Liver (tissue), 9 donors: ENCODE measurements around the gene LYSMD1. TPM values are rescaled to one million over a fixed set of nuclear protein-coding genes. Genes with fewer than 3 reads are reported as not detected.

ENCODE experiments used
- DNase-seq: peaks from one replicate; pipeline ENCODE4 v3.0.0-alpha.2; 2017; ENCODE audit warnings: low spot score
- H3K27ac ChIP-seq, 2 donors: one replicate each; pipeline ENCODE4 v1.7.0; 2013; ENCODE audit warnings: inconsistent platforms in 2 of 2, low read length in 2 of 2, control low read depth in 1 of 2, low read depth in 1 of 2, mild to moderate bottlenecking in 1 of 2
- H3K27me3 ChIP-seq, 4 donors: one replicate each; pipeline versions ENCODE4 v1.6.1 to v1.7.0; 2013; ENCODE audit warnings: low read length in 3 of 4, inconsistent platforms in 1 of 4, mild to moderate bottlenecking in 1 of 4, moderate library complexity in 1 of 4; ENCODE audit not compliant: control insufficient read depth in 4 of 4, insufficient read depth in 4 of 4
- H3K36me3 ChIP-seq, 4 donors: one replicate each; pipeline versions ENCODE4 v1.6.1 to v1.7.0; 2013; ENCODE audit warnings: low read length in 3 of 4, mild to moderate bottlenecking in 3 of 4, low read depth in 1 of 4, moderate library complexity in 1 of 4; ENCODE audit not compliant: control insufficient read depth in 4 of 4, insufficient read depth in 3 of 4
- H3K4me1 ChIP-seq, 4 donors: one replicate each; pipeline versions ENCODE4 v1.6.1 to v1.7.0; 2013; ENCODE audit warnings: low read length in 3 of 4, mild to moderate bottlenecking in 3 of 4, moderate library complexity in 1 of 4; ENCODE audit not compliant: control insufficient read depth in 4 of 4, insufficient read depth in 4 of 4
- H3K4me3 ChIP-seq, 3 donors: one replicate each; pipeline versions ENCODE4 v1.6.1 to v1.7.0; 2013; ENCODE audit warnings: low read length in 3 of 3, control low read depth in 1 of 3, low read depth in 1 of 3, mild to moderate bottlenecking in 1 of 3
- H3K9ac ChIP-seq, 2 donors: one replicate each; pipeline ENCODE4 v1.7.0; 2013; ENCODE audit warnings: low read length in 2 of 2, mild to moderate bottlenecking in 2 of 2, moderate library complexity in 2 of 2, control low read depth in 1 of 2, low read depth in 1 of 2
- H3K9me3 ChIP-seq, 4 donors: one replicate each; pipeline versions ENCODE4 v1.6.1 to v1.7.0; 2013; ENCODE audit warnings: low read length in 3 of 4; ENCODE audit not compliant: control insufficient read depth in 4 of 4
- EGR1 ChIP-seq, 2 donors: IDR thresholded peaks; 2 replicates each; pipeline ENCODE4 v1.6.1; 2016 to 2018; ENCODE audit warnings: antibody characterized with exemption in 2 of 2, low read depth in 2 of 2
- FOXA1 ChIP-seq: IDR thresholded peaks from 2 replicates; pipeline ENCODE4 v1.6.1; 2016; ENCODE audit warnings: antibody characterized with exemption
- FOXA2 ChIP-seq: IDR thresholded peaks from 2 replicates; pipeline ENCODE4 v1.6.1; 2016; ENCODE audit warnings: antibody characterized with exemption
- GABPA ChIP-seq, 2 donors: IDR thresholded peaks in 1 of 2; conservative IDR thresholded peaks in 1 of 2; 2 replicates each; pipeline ENCODE4 v1.6.1; 2016; ENCODE audit warnings: antibody characterized with exemption in 2 of 2, mild to moderate bottlenecking in 1 of 2, moderate library complexity in 1 of 2
- HNF4A ChIP-seq, 2 donors: conservative IDR thresholded peaks; 2 replicates each; pipeline ENCODE4 v1.6.1; 2016; ENCODE audit warnings: antibody characterized with exemption in 2 of 2, mild to moderate bottlenecking in 2 of 2
- HNF4G ChIP-seq: IDR thresholded peaks from 2 replicates; pipeline ENCODE4 v1.6.1; 2016; ENCODE audit warnings: antibody characterized with exemption
- JUND ChIP-seq, 2 donors: IDR thresholded peaks; 2 replicates each; pipeline ENCODE4 v1.6.1; 2016; ENCODE audit warnings: antibody characterized with exemption in 2 of 2
- NR2F2 ChIP-seq: IDR thresholded peaks from 2 replicates; pipeline ENCODE4 v1.6.1; 2016; ENCODE audit warnings: antibody characterized with exemption
- RAD21 ChIP-seq, 2 donors: IDR thresholded peaks; 2 replicates each; pipeline ENCODE4 v1.6.1; 2016; ENCODE audit warnings: antibody characterized with exemption in 2 of 2, mild to moderate bottlenecking in 2 of 2
- RXRA ChIP-seq, 2 donors: IDR thresholded peaks; 2 replicates each; pipeline ENCODE4 v1.6.1; 2017 to 2018; ENCODE audit warnings: antibody characterized with exemption in 2 of 2, mild to moderate bottlenecking in 1 of 2
- SP1 ChIP-seq: IDR thresholded peaks from 2 replicates; pipeline ENCODE4 v1.6.1; 2018; ENCODE audit warnings: antibody characterized with exemption, mild to moderate bottlenecking
- TAF1 ChIP-seq: conservative IDR thresholded peaks from 2 replicates; pipeline ENCODE4 v1.6.1; 2016; ENCODE audit warnings: antibody characterized with exemption, mild to moderate bottlenecking
- YY1 ChIP-seq: IDR thresholded peaks from 2 replicates; pipeline ENCODE4 v1.6.1; 2016; ENCODE audit warnings: antibody characterized with exemption, mild to moderate bottlenecking
- WGBS: extraction: QIAGEN DNeasy Blood & Tissue Kit; methylation state at CpG from one replicate; pipeline ENCODE4 v1.1.7; 2013; 5-methylcytosine and 5-hydroxymethylcytosine counted together
- polyA plus RNA-seq, 2 donors: library from polyadenylated mRNA; stranded (reverse) in 1 of 2; unstranded in 1 of 2; fragments of 200-250 nt in 1 of 2; fragments of >200 nt in 1 of 2; fragmentation: Nextera tagmentation in 1 of 2; extraction: Ambion mirVana in 1 of 2; gene quantifications; one replicate each; pipeline versions ENCODE4 v1.2.1 to v1.2.3, GENCODE V29; 2013 to 2015
- total RNA-seq, 2 donors: library from RNA; depleted of rRNA; stranded (reverse); fragments of >200 nt; gene quantifications; one replicate each; pipeline ENCODE4 v1.2.3, GENCODE V29; 2014
- TF ChIP-seq, protein P1 (sequence below): IDR thresholded peaks from 2 replicates; pipeline ENCODE4 v1.6.1; 2016; ENCODE audit warnings: antibody characterized with exemption, mild to moderate bottlenecking
- TF ChIP-seq, protein P2 (sequence below): IDR thresholded peaks from 2 replicates; pipeline ENCODE4 v1.6.1; 2016; ENCODE audit warnings: antibody characterized with exemption
- TF ChIP-seq, protein P3 (sequence below): fragments of 150-350 bp; IDR thresholded peaks from 2 replicates; pipeline ENCODE4 v1.5.1; 2017; ENCODE audit warnings: improper control_type of control experiment, low read depth, low read length; ENCODE audit not compliant: missing input control
- TF ChIP-seq, protein P4 (sequence below): IDR thresholded peaks from 2 replicates; pipeline ENCODE4 v1.6.1; 2016; ENCODE audit warnings: antibody characterized with exemption
- TF ChIP-seq, protein P5 (sequence below): IDR thresholded peaks from 2 replicates; pipeline ENCODE4 v1.6.1; 2016; ENCODE audit warnings: antibody characterized with exemption
- donor health status: healthy.
- donor health status: healthy.
- donor health status: healthy.
- donor health status: healthy.
- donor health status: healthy.

Gene LYSMD1, protein sequence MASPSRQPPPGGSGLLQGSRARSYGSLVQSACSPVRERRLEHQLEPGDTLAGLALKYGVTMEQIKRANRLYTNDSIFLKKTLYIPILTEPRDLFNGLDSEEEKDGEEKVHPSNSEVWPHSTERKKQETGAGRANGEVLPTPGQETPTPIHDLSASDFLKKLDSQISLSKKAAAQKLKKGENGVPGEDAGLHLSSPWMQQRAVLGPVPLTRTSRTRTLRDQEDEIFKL
- total RNA-seq = 1 to 10 TPM; 2.8 to 4.4 TPM
- polyA plus RNA-seq = 1 to 10 TPM; 3.5 to 5.3 TPM

DNA sequence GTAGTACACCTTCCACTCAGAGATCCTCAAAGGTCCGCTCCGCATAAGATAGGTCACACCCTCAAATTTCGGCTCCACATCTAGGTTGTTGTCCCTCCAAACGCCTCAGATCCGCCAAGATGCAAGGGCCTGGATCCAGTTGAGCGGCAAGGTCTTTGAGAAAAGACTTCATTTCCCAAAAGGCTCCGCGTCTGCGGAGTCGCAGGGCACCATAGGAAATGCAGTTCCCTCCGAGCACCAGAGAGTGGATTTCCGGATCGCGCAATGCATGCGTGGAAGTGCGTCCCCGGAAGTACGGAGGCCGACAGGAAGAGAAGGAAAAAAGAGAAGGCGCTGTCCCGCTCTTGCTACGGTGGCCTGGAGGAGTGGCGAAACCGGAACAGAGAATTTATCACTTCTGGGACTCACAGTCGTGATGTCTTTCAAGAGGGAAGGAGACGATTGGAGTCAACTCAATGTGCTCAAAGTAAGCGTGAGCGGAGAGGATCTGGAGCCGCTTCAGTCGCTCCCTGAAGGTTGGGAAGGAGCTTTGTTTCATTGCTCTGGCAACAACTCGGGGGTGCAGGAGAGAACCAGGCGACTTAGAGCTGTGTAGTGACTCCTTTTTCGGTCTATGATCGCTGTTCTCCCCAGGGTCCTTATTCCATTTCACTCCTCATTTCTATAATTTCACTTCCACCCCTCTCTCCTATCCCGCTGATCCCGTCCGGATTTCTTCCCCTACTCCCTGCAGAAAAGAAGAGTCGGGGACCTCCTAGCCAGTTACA, at the start of gene LYSMD1, which contains the start of gene SCNM1:
Gene LYSMD1 (minus strand): TSS at position 165 of the 767 bp plus-strand sequence. CDS start 644 bp downstream, outside the sequence.
Gene SCNM1 (plus strand): TSS at position 407 of the 767 bp plus-strand sequence. CDS start 9 bp downstream, at position 416.
- peak; percentile 96 for DNase-seq
- H3K36me3 ChIP-seq = peaks cover 0 to 20% (median 5%) of the 10 kb centered on the region in 4 donors
- peak within 1 kb of the TSS; percentile 56 to 99 (median 88) for H3K4me3 ChIP-seq
- no peaks in the 10 kb centered on the region for H3K9me3 ChIP-seq
- H3K9ac ChIP-seq = peak within 1 kb of the TSS; percentile 90 to 91
- peak in 1 of 2 donors; percentile 41 for TF ChIP-seq HNF4A (conservative IDR thresholded peaks at IDR 0.05)
- TF ChIP-seq, protein P1, sequence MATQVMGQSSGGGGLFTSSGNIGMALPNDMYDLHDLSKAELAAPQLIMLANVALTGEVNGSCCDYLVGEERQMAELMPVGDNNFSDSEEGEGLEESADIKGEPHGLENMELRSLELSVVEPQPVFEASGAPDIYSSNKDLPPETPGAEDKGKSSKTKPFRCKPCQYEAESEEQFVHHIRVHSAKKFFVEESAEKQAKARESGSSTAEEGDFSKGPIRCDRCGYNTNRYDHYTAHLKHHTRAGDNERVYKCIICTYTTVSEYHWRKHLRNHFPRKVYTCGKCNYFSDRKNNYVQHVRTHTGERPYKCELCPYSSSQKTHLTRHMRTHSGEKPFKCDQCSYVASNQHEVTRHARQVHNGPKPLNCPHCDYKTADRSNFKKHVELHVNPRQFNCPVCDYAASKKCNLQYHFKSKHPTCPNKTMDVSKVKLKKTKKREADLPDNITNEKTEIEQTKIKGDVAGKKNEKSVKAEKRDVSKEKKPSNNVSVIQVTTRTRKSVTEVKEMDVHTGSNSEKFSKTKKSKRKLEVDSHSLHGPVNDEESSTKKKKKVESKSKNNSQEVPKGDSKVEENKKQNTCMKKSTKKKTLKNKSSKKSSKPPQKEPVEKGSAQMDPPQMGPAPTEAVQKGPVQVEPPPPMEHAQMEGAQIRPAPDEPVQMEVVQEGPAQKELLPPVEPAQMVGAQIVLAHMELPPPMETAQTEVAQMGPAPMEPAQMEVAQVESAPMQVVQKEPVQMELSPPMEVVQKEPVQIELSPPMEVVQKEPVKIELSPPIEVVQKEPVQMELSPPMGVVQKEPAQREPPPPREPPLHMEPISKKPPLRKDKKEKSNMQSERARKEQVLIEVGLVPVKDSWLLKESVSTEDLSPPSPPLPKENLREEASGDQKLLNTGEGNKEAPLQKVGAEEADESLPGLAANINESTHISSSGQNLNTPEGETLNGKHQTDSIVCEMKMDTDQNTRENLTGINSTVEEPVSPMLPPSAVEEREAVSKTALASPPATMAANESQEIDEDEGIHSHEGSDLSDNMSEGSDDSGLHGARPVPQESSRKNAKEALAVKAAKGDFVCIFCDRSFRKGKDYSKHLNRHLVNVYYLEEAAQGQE = peak; percentile 88
- TF ChIP-seq YY1 = peak; percentile 96
- TF ChIP-seq FOXA1 = peak; percentile 68
- TF ChIP-seq RAD21 (IDR thresholded peaks at IDR 0.05) = peak; percentile 48 to 55
- TF ChIP-seq, protein P2, sequence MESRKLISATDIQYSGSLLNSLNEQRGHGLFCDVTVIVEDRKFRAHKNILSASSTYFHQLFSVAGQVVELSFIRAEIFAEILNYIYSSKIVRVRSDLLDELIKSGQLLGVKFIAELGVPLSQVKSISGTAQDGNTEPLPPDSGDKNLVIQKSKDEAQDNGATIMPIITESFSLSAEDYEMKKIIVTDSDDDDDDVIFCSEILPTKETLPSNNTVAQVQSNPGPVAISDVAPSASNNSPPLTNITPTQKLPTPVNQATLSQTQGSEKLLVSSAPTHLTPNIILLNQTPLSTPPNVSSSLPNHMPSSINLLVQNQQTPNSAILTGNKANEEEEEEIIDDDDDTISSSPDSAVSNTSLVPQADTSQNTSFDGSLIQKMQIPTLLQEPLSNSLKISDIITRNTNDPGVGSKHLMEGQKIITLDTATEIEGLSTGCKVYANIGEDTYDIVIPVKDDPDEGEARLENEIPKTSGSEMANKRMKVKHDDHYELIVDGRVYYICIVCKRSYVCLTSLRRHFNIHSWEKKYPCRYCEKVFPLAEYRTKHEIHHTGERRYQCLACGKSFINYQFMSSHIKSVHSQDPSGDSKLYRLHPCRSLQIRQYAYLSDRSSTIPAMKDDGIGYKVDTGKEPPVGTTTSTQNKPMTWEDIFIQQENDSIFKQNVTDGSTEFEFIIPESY = peak; percentile 98
- TF ChIP-seq FOXA2 = peak; percentile 45
- TF ChIP-seq GABPA (IDR thresholded peaks at IDR 0.05 in 1 of 2, conservative IDR thresholded peaks at IDR 0.05 in 1 of 2) = peak; percentile 89 to 99
- TF ChIP-seq NR2F2 = peak; percentile 80
- peak; percentile 67 to 82 for TF ChIP-seq RXRA (IDR thresholded peaks at IDR 0.05)
- TF ChIP-seq, protein P3, sequence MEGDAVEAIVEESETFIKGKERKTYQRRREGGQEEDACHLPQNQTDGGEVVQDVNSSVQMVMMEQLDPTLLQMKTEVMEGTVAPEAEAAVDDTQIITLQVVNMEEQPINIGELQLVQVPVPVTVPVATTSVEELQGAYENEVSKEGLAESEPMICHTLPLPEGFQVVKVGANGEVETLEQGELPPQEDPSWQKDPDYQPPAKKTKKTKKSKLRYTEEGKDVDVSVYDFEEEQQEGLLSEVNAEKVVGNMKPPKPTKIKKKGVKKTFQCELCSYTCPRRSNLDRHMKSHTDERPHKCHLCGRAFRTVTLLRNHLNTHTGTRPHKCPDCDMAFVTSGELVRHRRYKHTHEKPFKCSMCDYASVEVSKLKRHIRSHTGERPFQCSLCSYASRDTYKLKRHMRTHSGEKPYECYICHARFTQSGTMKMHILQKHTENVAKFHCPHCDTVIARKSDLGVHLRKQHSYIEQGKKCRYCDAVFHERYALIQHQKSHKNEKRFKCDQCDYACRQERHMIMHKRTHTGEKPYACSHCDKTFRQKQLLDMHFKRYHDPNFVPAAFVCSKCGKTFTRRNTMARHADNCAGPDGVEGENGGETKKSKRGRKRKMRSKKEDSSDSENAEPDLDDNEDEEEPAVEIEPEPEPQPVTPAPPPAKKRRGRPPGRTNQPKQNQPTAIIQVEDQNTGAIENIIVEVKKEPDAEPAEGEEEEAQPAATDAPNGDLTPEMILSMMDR = peak; percentile 14
- TF ChIP-seq, protein P4, sequence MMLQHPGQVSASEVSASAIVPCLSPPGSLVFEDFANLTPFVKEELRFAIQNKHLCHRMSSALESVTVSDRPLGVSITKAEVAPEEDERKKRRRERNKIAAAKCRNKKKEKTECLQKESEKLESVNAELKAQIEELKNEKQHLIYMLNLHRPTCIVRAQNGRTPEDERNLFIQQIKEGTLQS = peak; percentile 87
- peak; percentile 86 for TF ChIP-seq TAF1
- TF ChIP-seq SP1 = peak; percentile 88
- TF ChIP-seq HNF4G = peak; percentile 61
- peak; percentile 96 to 98 for TF ChIP-seq EGR1 (IDR thresholded peaks at IDR 0.05; ENCODE audit: low read depth in 2 of 2)
- TF ChIP-seq JUND (IDR thresholded peaks at IDR 0.05) = peak; percentile 69 to 90
- TF ChIP-seq, protein P5, sequence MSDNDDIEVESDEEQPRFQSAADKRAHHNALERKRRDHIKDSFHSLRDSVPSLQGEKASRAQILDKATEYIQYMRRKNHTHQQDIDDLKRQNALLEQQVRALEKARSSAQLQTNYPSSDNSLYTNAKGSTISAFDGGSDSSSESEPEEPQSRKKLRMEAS = peak; percentile 99
- H3K4me1 ChIP-seq = peaks cover 3 to 31% (median 22%) of the 10 kb centered on the region in 4 donors
- no peaks in the 10 kb centered on the region for H3K27me3 ChIP-seq
- under 1% methylated on average over 38 of the region's 38 CpGs for WGBS
- H3K27ac ChIP-seq = peak within 1 kb of the TSS; percentile 74 to 84
